OCI-LY1 (cell line): ENCODE measurements around the gene UHMK1.

ENCODE experiments used
- CTCF ChIP-seq: fragments of 200-600 bp; sonication (generic), shearing (Covaris generic); IDR thresholded peaks from 2 replicates; pipeline ENCODE4 v1.5.1; 2017; ENCODE audit warnings: mild to moderate bottlenecking, antibody characterized with exemption, low read length, moderate library complexity, mixed read lengths
- EZH2 ChIP-seq: fragments of 200-600 bp; sonication (generic), shearing (Covaris generic); IDR thresholded peaks from 2 replicates; pipeline ENCODE4 v1.8.0; 2017; ENCODE audit warnings: borderline replicate concordance, mixed run types, mild to moderate bottlenecking, antibody characterized with exemption, low read length, moderate library complexity, mixed read lengths

GRCh38 chr1:162488219-162488618 is 9.4 kb upstream of the UHMK1 start:
- TF ChIP-seq CTCF: no peak
- no peak for TF ChIP-seq EZH2
